ENCODE measurements around the gene SNX27. TPM values are rescaled to one million over a fixed set of nuclear protein-coding genes. Genes with fewer than 3 reads are reported as not detected.

The SNX27 gene
- total and polyA plus RNA-seq, 12 donors = 6.5 to 37.8 (median 32.2) TPM

GRCh38 chr1:151611288-151611790 is 511 bp upstream of the SNX27 start:
- Histone ChIP-seq H3K9me3 (no peaks in the 10 kb centered on the region), H3K4me1 (peaks cover 0 to 54% (median 18%) of the 10 kb centered on the region in 9 donors), H3K27me3 (peaks cover 0 to 7% (median 0%) of the 10 kb centered on the region in 7 donors), H3K27ac (peak overlapping the region; percentile 83 to 98 (median 94)), H3K36me3 (peaks cover 0 to 12% (median 0%) of the 10 kb centered on the region in 9 donors), H3K4me3 (peak overlapping the region in 6 of 10 donors; percentile 74 to 99 (median 98))
- DNase-seq = no peak
- TF ChIP-seq CTCF (IDR thresholded peaks at IDR 0.05) = no peak
- 19 to 22% methylated on average over 6 of the region's 6 CpGs for WGBS, 2 donors
- intact Hi-C loops (cut with DNase I) = loop anchor here in 2 of 10 donors (5.0 to 10.0 kb wide), 2 partner anchors 81 to 113 kb away; partner anchors contain the start of gene RIIAD1 (in 1 of the 2)
- peak; percentile 10 to 62 (median 29) for ATAC-seq

GRCh38 chr1:151612501-151613281 is 841 bp downstream of the SNX27 start:
- 1% methylated on average over 43 to 44 of the region's 44 CpGs for WGBS, 2 donors

GRCh38 chr1:151613282-151613780 is 1.5 kb downstream of the SNX27 start:
- peaks cover 0 to 56% (median 18%) of the 10 kb centered on the region in 9 donors for H3K4me1 ChIP-seq
- no peaks in the 10 kb centered on the region for H3K9me3 ChIP-seq
- WGBS, 2 donors = 47 to 48% methylated on average over 9 of the region's 9 CpGs
- H3K36me3 ChIP-seq = peaks cover 0 to 12% (median 0%) of the 10 kb centered on the region in 9 donors
- H3K4me3 ChIP-seq = peak overlapping the region; percentile 74 to 99 (median 98)
- TF ChIP-seq CTCF (IDR thresholded peaks at IDR 0.05) = no peak
- intact Hi-C loops (cut with DNase I) = loop anchor here in 2 of 10 donors (5.0 to 10.0 kb wide), 2 partner anchors 79 to 111 kb away; partner anchors contain the start of gene RIIAD1 (in 1 of the 2)
- ATAC-seq (no peak), DNase-seq (no peak)
- no peaks in the 10 kb centered on the region for H3K27me3 ChIP-seq
- peak overlapping the region in 5 of 10 donors; percentile 93 to 98 (median 95) for H3K27ac ChIP-seq

More at GRCh38 chr1:151612501-151613281, 841 bp downstream of the SNX27 start:
- H3K27ac ChIP-seq = peak overlapping the region; percentile 83 to 98 (median 94)
- no peaks in the 10 kb centered on the region for H3K27me3 ChIP-seq
- intact Hi-C loops (cut with DNase I) = loop anchor here in 2 of 10 donors (5.0 to 10.0 kb wide), 2 partner anchors 80 to 112 kb away; partner anchors contain the start of gene RIIAD1 (in 1 of the 2)
- TF ChIP-seq CTCF (IDR thresholded peaks at IDR 0.05) = no peak
- H3K4me3 ChIP-seq = peak overlapping the region; percentile 74 to 99 (median 98)
- ATAC-seq (peak; percentile 14 to 63 (median 27)), DNase-seq (peak; percentile 29 to 44)
- H3K36me3 ChIP-seq = peaks cover 0 to 12% (median 0%) of the 10 kb centered on the region in 9 donors
- peaks cover 0 to 58% (median 18%) of the 10 kb centered on the region in 9 donors for H3K4me1 ChIP-seq
- H3K9me3 ChIP-seq = no peaks in the 10 kb centered on the region
